RWPE1 (cell line): ENCODE results near the gene RXRB.

Experiments
- CTCF ChIA-PET: fragments of 350-600 bp; sonication (Branson Sonifier 250); formaldehyde crosslinking; extraction: SDS; loops from one replicate; lab custom pipeline; 2021; lab: Yijun Ruan, JAX
- POLR2A ChIA-PET: fragments of 400-600 bp; formaldehyde crosslinking; extraction: SDS; loops from one replicate; lab custom pipeline; 2020; ENCODE audit warnings: antibody characterized with exemption; ENCODE audit not compliant: low non-redundant PET; lab: Yijun Ruan, JAX
- DNase-seq: peaks from one replicate; pipeline ENCODE4 v3.0.0; 2012; ENCODE audit warnings: low spot score
- H3K27ac ChIP-seq: fragments of 450-650 bp; 2 replicates; pipeline ENCODE4 v1.5.1; 2017
- TF ChIP-seq, protein P1 (sequence below): fragments of 450-650 bp; conservative IDR thresholded peaks from 2 replicates; pipeline ENCODE4 v1.5.1; 2017; ENCODE audit warnings: low read depth, mild to moderate bottlenecking

RXRB gene

GRCh38 chr6:33212857-33213165 is 12.3 kb upstream of the RXRB start:
- TF ChIP-seq, protein P1, sequence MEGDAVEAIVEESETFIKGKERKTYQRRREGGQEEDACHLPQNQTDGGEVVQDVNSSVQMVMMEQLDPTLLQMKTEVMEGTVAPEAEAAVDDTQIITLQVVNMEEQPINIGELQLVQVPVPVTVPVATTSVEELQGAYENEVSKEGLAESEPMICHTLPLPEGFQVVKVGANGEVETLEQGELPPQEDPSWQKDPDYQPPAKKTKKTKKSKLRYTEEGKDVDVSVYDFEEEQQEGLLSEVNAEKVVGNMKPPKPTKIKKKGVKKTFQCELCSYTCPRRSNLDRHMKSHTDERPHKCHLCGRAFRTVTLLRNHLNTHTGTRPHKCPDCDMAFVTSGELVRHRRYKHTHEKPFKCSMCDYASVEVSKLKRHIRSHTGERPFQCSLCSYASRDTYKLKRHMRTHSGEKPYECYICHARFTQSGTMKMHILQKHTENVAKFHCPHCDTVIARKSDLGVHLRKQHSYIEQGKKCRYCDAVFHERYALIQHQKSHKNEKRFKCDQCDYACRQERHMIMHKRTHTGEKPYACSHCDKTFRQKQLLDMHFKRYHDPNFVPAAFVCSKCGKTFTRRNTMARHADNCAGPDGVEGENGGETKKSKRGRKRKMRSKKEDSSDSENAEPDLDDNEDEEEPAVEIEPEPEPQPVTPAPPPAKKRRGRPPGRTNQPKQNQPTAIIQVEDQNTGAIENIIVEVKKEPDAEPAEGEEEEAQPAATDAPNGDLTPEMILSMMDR: no peak
- ChIA-PET CTCF (interaction anchor here (0.6 kb wide), 1 partner anchor 22 kb away, joined by 4 read pairs; no protein-coding TSS in a partner anchor), POLR2A (interaction anchor here (0.7 kb wide), 1 partner anchor 8 kb away, joined by 6 read pairs; the partner anchor contains the start of gene HSD17B8)
- H3K27ac ChIP-seq: peak overlapping the region; percentile 39
- no peak for DNase-seq

DNA sequence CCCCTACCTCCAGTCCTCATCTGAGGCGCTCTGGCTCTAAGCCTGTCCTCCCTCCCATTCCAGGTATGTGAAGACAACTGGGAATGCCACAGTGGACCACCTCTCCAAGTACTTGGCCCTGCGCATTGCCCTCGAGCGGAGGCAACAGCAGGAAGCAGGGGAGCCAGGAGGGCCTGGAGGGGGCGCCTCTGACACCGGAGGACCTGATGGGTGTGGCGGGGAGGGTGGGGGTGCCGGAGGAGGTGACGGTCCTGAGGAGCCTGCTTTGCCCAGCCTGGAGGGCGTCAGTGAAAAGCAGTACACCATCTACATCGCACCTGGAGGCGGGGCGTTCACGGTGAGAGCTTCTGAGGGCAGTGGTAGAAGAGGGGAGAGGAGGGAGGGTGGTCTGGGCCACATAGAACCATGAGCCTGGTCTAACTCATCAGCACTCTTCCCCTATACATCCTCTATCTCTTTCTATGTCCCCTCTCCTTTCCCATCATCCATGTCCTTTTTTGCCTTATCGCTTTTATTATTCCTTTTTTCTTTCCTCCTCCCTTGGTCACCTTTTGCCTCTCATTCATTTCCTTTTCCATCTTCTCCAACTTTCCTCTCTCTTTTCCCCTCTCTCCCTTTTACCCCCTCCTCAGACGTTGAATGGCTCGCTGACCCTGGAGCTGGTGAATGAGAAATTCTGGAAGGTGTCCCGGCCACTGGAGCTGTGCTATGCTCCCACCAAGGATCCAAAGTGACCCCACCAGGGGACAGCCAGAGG is 11.4 kb upstream of the RXRB start:
- no peak for DNase-seq
- no peak overlapping the region for H3K27ac ChIP-seq
- ChIA-PET POLR2A (interaction anchor here (0.6 kb wide), 2 partner anchors 9 to 59 kb away, joined by 4 to 5 read pairs; no protein-coding TSS in a partner anchor), CTCF (no interaction called here)
- TF ChIP-seq, protein P1: no peak

DNA sequence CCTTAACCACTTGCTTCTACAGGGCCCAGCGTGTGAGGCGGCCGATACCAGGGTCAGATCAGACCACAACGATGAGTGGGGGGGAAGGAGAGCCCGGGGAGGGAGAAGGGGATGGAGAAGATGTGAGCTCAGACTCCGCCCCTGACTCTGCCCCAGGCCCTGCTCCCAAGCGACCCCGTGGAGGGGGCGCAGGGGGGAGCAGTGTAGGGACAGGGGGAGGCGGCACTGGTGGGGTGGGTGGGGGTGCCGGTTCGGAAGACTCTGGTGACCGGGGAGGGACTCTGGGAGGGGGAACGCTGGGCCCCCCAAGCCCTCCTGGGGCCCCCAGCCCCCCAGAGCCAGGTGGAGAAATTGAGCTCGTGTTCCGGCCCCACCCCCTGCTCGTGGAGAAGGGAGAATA is 10.7 kb upstream of the RXRB start:
- CTCF ChIA-PET: no interaction called here
- H3K27ac ChIP-seq: no peak overlapping the region
- POLR2A ChIA-PET: no interaction called here
- TF ChIP-seq, protein P1: no peak
- DNase-seq: no peak

- DNase-seq: no peak
- POLR2A ChIA-PET: no interaction called here
- TF ChIP-seq, protein P1: no peak
- H3K27ac ChIP-seq: peak overlapping the region; percentile 41
- CTCF ChIA-PET: interaction anchor here (2.1 kb wide), 1 partner anchor 39 kb away, joined by 8 read pairs; no protein-coding TSS in a partner anchor
These were observed 9.4 kb upstream of the RXRB start for GRCh38 chr6:33209856-33210255.

- CTCF ChIA-PET: interaction anchor here (2.1 kb wide), 1 partner anchor 40 kb away, joined by 8 read pairs; no protein-coding TSS in a partner anchor
- TF ChIP-seq, protein P1: no peak
- peak; percentile 84 for DNase-seq
- H3K27ac ChIP-seq: peak within 1 kb of the TSS; percentile 95
- POLR2A ChIA-PET: interaction anchor here (0.6 to 0.7 kb wide), 2 partner anchors 28 to 40 kb away, joined by 5 read pairs; no protein-coding TSS in a partner anchor
These were observed 7.9 kb upstream of the RXRB start, which contains the start of gene RING1 for GRCh38 chr6:33208091-33208967. Gene RING1, plus strand, starts transcription at chr6:33208500. Its CDS starts 323 bp downstream, at chr6:33208823.
